HCT116 (cell line): ENCODE data around the gene CRY2. TPM values are rescaled to one million over a fixed set of nuclear protein-coding genes. Genes with fewer than 3 reads are reported as not detected.

Experiments used
- ATAC-seq: fragments of 200-7000 bp; cut with Tn5 transposase; 2 replicates; pipeline ENCODE4 v1.9.1; 2020; ENCODE audit warnings: mild to moderate bottlenecking, moderate library complexity
- BruUV-seq: library from RNA; stranded (reverse); fragments of 400-500 nt; replicated peaks from 2 replicates; lab custom pipeline; 2021; lab: Mats Ljungman, UMichigan
- CTCF ChIA-PET: fragments of 300-600 bp; sonication (Branson Sonifier 250); formaldehyde crosslinking; loops from one replicate; lab custom pipeline; 2021; ENCODE audit warnings: antibody characterized with exemption; lab: Charles Lee
- POLR2A ChIA-PET: fragments of 300-600, 350-600 bp; sonication (Branson Sonifier 250); formaldehyde crosslinking; loops from one replicate; lab custom pipeline; 2021; ENCODE audit warnings: antibody characterized with exemption; lab: Charles Lee
- RAD21 ChIA-PET, 2 experiments: fragments of 300-600 bp; sonication (Branson Sonifier 250); formaldehyde crosslinking; loops; one replicate each; lab custom pipeline; 2023; ENCODE audit warnings: low total read pairs in 2 of 2; ENCODE audit not compliant: uncharacterized antibody in 2 of 2, unreplicated experiment in 2 of 2, low non-redundant PET in 1 of 2; lab: Charles Lee
- DNase-seq: peaks from one replicate; pipeline ENCODE4 v3.0.0-alpha.2; 2010; ENCODE audit warnings: low read depth, low spot score
- H2AFZ ChIP-seq: fragments of 200-600 bp; shearing (Covaris generic), sonication (generic); 2 replicates; pipeline ENCODE4 v1.6.1; 2017; ENCODE audit warnings: low read depth, mixed run types, mixed read lengths, antibody characterized with exemption, low read length; ENCODE audit not compliant: poor library complexity, severe bottlenecking
- H3K27ac ChIP-seq: 2 replicates; pipeline ENCODE4 v1.5.1; 2012; ENCODE audit warnings: low read depth, low read length
- H3K27me3 ChIP-seq: fragments of 200-600 bp; sonication (generic); 2 replicates; pipeline ENCODE4 v1.6.1; 2016; ENCODE audit warnings: mixed run types, low read length, mixed read lengths; ENCODE audit not compliant: insufficient read depth
- H3K36me3 ChIP-seq, 2 experiments: fragments of 200-500 bp in 1 of 2; fragments of 200-600 bp in 1 of 2; sonication (Bioruptor generic) in 1 of 2; sonication (generic) in 1 of 2; 2 replicates each; pipeline versions ENCODE4 v1.5.1 to v1.6.1; 2014 to 2016; ENCODE audit warnings: low read length in 2 of 2, inconsistent platforms in 1 of 2, mixed read lengths in 1 of 2, mixed run types in 1 of 2; ENCODE audit not compliant: insufficient read depth in 2 of 2, control insufficient read depth in 1 of 2
- H3K4me1 ChIP-seq, 2 experiments: fragments of 200-600 bp in 1 of 2; sonication (generic) in 1 of 2; 2 replicates each; pipeline versions ENCODE4 v1.5.1 to v1.6.1; 2012 to 2017; ENCODE audit warnings: low read length in 2 of 2, inconsistent platforms in 1 of 2, mild to moderate bottlenecking in 1 of 2, mixed read lengths in 1 of 2, mixed run types in 1 of 2, moderate library complexity in 1 of 2; ENCODE audit not compliant: insufficient read depth in 2 of 2, control insufficient read depth in 1 of 2
- H3K4me2 ChIP-seq: fragments of 200-600 bp; sonication (generic); 2 replicates; pipeline ENCODE4 v1.6.1; 2017; ENCODE audit warnings: mixed run types, low read length, mixed read lengths
- H3K4me3 ChIP-seq, 2 experiments: fragments of 200-600 bp in 1 of 2; sonication (generic) in 1 of 2; replicated peaks in 1 of 2; 2 replicates each; pipeline ENCODE4 v1.5.1; 2011 to 2016; ENCODE audit warnings: low read length in 2 of 2, control low read depth in 1 of 2, low read depth in 1 of 2, mild to moderate bottlenecking in 1 of 2, mixed read lengths in 1 of 2, mixed run types in 1 of 2
- H3K79me2 ChIP-seq: fragments of 200-600 bp; sonication (generic); 2 replicates; pipeline ENCODE4 v1.6.1; 2017; ENCODE audit warnings: mild to moderate bottlenecking, mixed run types, low read length, moderate library complexity, mixed read lengths; ENCODE audit not compliant: insufficient read depth
- H3K9ac ChIP-seq: fragments of 200-600 bp; sonication (generic); 2 replicates; pipeline ENCODE4 v1.6.1; 2016; ENCODE audit warnings: low read length, mixed read lengths
- H3K9me2 ChIP-seq: fragments of 200-600 bp; sonication (generic), shearing (Covaris generic); 2 replicates; pipeline ENCODE4 v1.6.1; 2017; ENCODE audit warnings: mixed run types, mild to moderate bottlenecking, moderate library complexity; ENCODE audit not compliant: insufficient read depth
- H3K9me3 ChIP-seq, 2 experiments: fragments of 200-500 bp in 1 of 2; fragments of 200-600 bp in 1 of 2; sonication (Bioruptor generic) in 1 of 2; sonication (generic) in 1 of 2; 2 replicates each; pipeline ENCODE4 v1.6.1; 2014 to 2017; ENCODE audit warnings: low read length in 2 of 2, mixed read lengths in 2 of 2, inconsistent platforms in 1 of 2, low read depth in 1 of 2, mild to moderate bottlenecking in 1 of 2, mixed run types in 1 of 2, moderate library complexity in 1 of 2; ENCODE audit not compliant: control insufficient read depth in 1 of 2, insufficient read depth in 1 of 2
- H4K20me1 ChIP-seq: fragments of 200-600 bp; sonication (generic), shearing (Covaris generic); 2 replicates; pipeline ENCODE4 v1.6.1; 2017; ENCODE audit warnings: mixed run types, mild to moderate bottlenecking, moderate library complexity; ENCODE audit not compliant: insufficient read depth
- CBX3 ChIP-seq: IDR thresholded peaks from 2 replicates; pipeline ENCODE4 v1.6.1; 2012; ENCODE audit warnings: low read depth
- CEBPB ChIP-seq: IDR thresholded peaks from 2 replicates; pipeline ENCODE4 v1.6.1; 2012; ENCODE audit warnings: low read depth
- EGR1 ChIP-seq: IDR thresholded peaks from 2 replicates; pipeline ENCODE4 v1.6.1; 2012; ENCODE audit warnings: low read depth
- EZH2phosphoT487 ChIP-seq: fragments of 200-600 bp; IDR thresholded peaks from 2 replicates; pipeline ENCODE4 v1.6.1; 2018; ENCODE audit warnings: antibody characterized with exemption, borderline replicate concordance
- FOSL1 ChIP-seq: IDR thresholded peaks from 2 replicates; pipeline ENCODE4 v1.6.1; 2012; ENCODE audit warnings: low read depth
- JUND ChIP-seq: IDR thresholded peaks from 2 replicates; pipeline ENCODE4 v1.6.1; 2012
- POLR2A ChIP-seq: IDR thresholded peaks from 2 replicates; pipeline ENCODE4 v1.7.0; 2011; ENCODE audit warnings: borderline replicate concordance; ENCODE audit not compliant: insufficient read depth, insufficient read length; ENCODE audit errors: extremely low read depth
- POLR2AphosphoS5 ChIP-seq: IDR thresholded peaks from 2 replicates; pipeline ENCODE4 v1.6.1; 2011; ENCODE audit warnings: mild to moderate bottlenecking, low read depth, low read length, moderate library complexity
- RAD21 ChIP-seq: IDR thresholded peaks from 2 replicates; pipeline ENCODE4 v1.6.1; 2012; ENCODE audit warnings: low read depth, mild to moderate bottlenecking
- SIN3A ChIP-seq: IDR thresholded peaks from 2 replicates; pipeline ENCODE4 v1.6.1; 2012; ENCODE audit warnings: low read depth
- SRF ChIP-seq: IDR thresholded peaks from 2 replicates; pipeline ENCODE4 v1.6.1; 2012; ENCODE audit warnings: low read depth
- TCF7L2 ChIP-seq: IDR thresholded peaks from 2 replicates; pipeline ENCODE4 v1.7.0; 2011; ENCODE audit warnings: borderline replicate concordance, inconsistent platforms; ENCODE audit not compliant: insufficient read depth, insufficient read length; ENCODE audit errors: extremely low read depth
- YY1 ChIP-seq: IDR thresholded peaks from 2 replicates; pipeline ENCODE4 v1.6.1; 2011; ENCODE audit warnings: low read length, low read depth, moderate library complexity, mild to moderate bottlenecking; ENCODE audit not compliant: insufficient replicate concordance; ENCODE audit errors: extremely low read depth
- ZFX ChIP-seq: fragments of 450-650 bp; IDR thresholded peaks from 2 replicates; pipeline ENCODE4 v1.6.1; 2017
- ZNF274 ChIP-seq: fragments of 200-500 bp; sonication (Bioruptor generic); IDR thresholded peaks from 2 replicates; pipeline ENCODE4 v1.6.1; 2014; ENCODE audit warnings: mild to moderate bottlenecking, low read depth, low read length, inconsistent platforms
- intact Hi-C: fragments of 100-400 bp; cut with micrococcal nuclease; formaldehyde crosslinking; loops from 2 replicates; pipeline ENCODE4 v1.10.0; 2022
- total RNA-seq: library from RNA; stranded (reverse); gene quantifications from one replicate; pipeline ENCODE4 v1.2.1, GENCODE V29; 2021; ENCODE audit not compliant: unreplicated experiment
- TF ChIP-seq, protein P1 (sequence below): IDR thresholded peaks from 2 replicates; pipeline ENCODE4 v1.6.1; 2012
- TF ChIP-seq, protein P2 (sequence below): IDR thresholded peaks from 2 replicates; pipeline ENCODE4 v1.6.1; 2012; ENCODE audit warnings: low read depth
- TF ChIP-seq, protein P3 (sequence below), 3 experiments: fragments of 200-600 bp in 1 of 3; sonication (generic) in 1 of 3; IDR thresholded peaks in 2 of 3; conservative IDR thresholded peaks in 1 of 3; 2 replicates each; pipeline ENCODE4 v1.5.1; 2012 to 2017; ENCODE audit warnings: low read depth in 2 of 3, low read length in 2 of 3, antibody characterized with exemption in 1 of 3, borderline replicate concordance in 1 of 3, control low read depth in 1 of 3, mild to moderate bottlenecking in 1 of 3, mixed read lengths in 1 of 3, mixed run types in 1 of 3, moderate library complexity in 1 of 3; ENCODE audit not compliant: insufficient read depth in 1 of 3

Gene CRY2
- total RNA-seq, 1 experiment from 2014 or later, result 18.0 TPM

DNA sequence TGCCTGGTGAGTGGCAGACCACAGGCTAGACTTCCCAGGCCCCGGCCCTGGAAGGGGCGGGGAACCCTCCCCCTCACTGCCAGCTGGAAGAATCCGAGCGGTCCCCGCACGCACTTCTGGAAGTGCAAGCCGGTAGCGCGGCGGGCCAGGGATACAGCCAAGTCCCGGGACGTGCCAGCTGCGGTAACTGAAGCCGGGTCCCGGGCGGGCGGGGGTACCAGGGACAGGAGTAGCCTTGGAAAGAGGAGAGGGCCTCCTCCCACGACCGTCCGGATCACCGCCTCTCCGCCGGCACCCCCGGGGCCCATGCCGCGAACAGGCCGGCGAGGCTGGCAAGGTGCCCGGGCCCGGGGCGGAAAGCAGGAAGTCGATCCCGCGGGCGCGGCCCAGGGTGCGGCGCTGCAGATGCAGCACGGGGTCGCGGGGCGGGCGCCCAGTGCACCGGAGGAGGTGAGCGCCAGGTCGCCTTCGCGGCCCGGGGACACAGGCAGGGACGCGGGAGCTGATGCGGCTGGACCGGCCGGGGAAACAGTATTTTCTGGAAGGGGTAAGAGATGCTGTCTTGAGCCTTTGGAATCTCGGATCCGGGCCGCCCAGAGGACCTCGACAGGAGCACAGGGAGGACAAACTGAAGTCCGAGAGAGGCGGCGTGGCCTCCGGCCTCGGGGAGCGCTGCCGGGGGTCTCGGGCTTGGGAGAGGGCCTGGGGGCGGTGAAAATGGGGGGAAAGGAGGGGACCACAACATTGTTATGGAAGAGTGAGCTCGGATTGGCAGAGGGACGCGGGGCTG lies 43.1 kb upstream of the CRY2 start (continued):
- TF ChIP-seq POLR2A, result peak; percentile 7
- peak; percentile 79 for TF ChIP-seq POLR2AphosphoS5
- TF ChIP-seq RAD21, result no peak
- no peak for TF ChIP-seq EZH2phosphoT487

DNA sequence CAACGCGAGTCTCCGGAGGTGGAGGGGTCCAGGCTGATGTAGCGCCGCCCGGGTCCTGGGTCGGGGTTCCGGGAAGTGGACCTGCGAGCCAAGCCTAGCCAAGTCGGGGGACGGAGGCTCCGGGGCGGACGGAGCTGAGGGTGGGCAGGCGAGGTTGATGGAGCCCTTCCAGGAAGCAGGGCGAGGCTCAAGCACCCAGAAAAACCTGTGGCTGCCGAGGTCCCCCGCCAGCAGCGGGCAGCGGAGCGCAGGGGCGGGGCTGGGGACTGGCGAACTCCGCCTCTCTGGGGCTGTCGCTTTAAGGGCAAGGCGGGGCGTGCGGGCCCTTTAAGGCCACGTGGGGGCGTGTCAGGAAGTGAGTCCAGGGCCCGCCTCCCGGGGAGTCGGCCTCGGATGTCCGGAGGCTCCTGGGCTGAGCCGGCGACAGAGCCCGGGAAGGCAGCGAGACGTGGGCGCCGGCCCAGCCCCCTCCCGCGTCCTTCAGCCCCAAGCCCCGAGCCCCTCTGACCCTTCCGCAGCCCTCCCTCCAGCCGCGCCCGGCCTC lies 42.4 kb upstream of the CRY2 start, which contains the start of gene SLC35C1:
SLC35C1 (plus strand) TSS at position 389 of the 544 bp plus-strand sequence. CDS start 653 bp downstream, outside the sequence.
- CTCF ChIA-PET, result no interaction called here
- intact Hi-C loops, result no loop called here
- peak within 1 kb of the TSS; percentile 85 to 86 for H3K4me3 ChIP-seq
- peaks cover 18 to 35% of the 10 kb centered on the region in 2 experiments for H3K4me1 ChIP-seq
- BruUV-seq, result no TSS peak
- H3K9ac ChIP-seq, result peak within 1 kb of the TSS; percentile 78
- H4K20me1 ChIP-seq, result no peaks in the 10 kb centered on the region
- H3K27me3 ChIP-seq, result no peaks in the 10 kb centered on the region
- DNase-seq (peak; percentile 86), ATAC-seq (peak; percentile 89)
- POLR2A ChIA-PET, result interaction anchor here (1.4 to 1.5 kb wide), 2 partner anchors 12 to 38 kb away, joined by 3 read pairs; no protein-coding TSS in a partner anchor
- H2AFZ ChIP-seq, result peak within 1 kb of the TSS; percentile 77
- no peaks in the 10 kb centered on the region; a peak in 1 of 4 replicates for H3K36me3 ChIP-seq
- H3K4me2 ChIP-seq, result peak within 1 kb of the TSS; percentile 91
- H3K9me2 ChIP-seq, result no peaks in the 10 kb centered on the region; the same call in 1 of the 2 replicates
- H3K79me2 ChIP-seq, result peaks cover 28% of the 10 kb centered on the region
- H3K27ac ChIP-seq, result peak within 1 kb of the TSS; percentile 87
- RAD21 ChIA-PET, result no interaction called here
- no peaks in the 10 kb centered on the region for H3K9me3 ChIP-seq
- TF ChIP-seq, protein P1, sequence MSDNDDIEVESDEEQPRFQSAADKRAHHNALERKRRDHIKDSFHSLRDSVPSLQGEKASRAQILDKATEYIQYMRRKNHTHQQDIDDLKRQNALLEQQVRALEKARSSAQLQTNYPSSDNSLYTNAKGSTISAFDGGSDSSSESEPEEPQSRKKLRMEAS, result peak; percentile 89
- TF ChIP-seq, protein P2, sequence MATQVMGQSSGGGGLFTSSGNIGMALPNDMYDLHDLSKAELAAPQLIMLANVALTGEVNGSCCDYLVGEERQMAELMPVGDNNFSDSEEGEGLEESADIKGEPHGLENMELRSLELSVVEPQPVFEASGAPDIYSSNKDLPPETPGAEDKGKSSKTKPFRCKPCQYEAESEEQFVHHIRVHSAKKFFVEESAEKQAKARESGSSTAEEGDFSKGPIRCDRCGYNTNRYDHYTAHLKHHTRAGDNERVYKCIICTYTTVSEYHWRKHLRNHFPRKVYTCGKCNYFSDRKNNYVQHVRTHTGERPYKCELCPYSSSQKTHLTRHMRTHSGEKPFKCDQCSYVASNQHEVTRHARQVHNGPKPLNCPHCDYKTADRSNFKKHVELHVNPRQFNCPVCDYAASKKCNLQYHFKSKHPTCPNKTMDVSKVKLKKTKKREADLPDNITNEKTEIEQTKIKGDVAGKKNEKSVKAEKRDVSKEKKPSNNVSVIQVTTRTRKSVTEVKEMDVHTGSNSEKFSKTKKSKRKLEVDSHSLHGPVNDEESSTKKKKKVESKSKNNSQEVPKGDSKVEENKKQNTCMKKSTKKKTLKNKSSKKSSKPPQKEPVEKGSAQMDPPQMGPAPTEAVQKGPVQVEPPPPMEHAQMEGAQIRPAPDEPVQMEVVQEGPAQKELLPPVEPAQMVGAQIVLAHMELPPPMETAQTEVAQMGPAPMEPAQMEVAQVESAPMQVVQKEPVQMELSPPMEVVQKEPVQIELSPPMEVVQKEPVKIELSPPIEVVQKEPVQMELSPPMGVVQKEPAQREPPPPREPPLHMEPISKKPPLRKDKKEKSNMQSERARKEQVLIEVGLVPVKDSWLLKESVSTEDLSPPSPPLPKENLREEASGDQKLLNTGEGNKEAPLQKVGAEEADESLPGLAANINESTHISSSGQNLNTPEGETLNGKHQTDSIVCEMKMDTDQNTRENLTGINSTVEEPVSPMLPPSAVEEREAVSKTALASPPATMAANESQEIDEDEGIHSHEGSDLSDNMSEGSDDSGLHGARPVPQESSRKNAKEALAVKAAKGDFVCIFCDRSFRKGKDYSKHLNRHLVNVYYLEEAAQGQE, result no peak
- TF ChIP-seq FOSL1 (no peak), SRF (peak; percentile 75; the same call in 1 of the 2 replicates), EZH2phosphoT487 (no peak), ZFX (no peak), YY1 (no peak), JUND (no peak), EGR1 (peak; percentile 41; the same call in 1 of the 2 replicates), POLR2A (peak; percentile 60), CEBPB (no peak), SIN3A (peak; percentile 89), TCF7L2 (peak; percentile 77), ZNF274 (no peak), RAD21 (no peak), CBX3 (no peak)
- TF ChIP-seq, protein P3, sequence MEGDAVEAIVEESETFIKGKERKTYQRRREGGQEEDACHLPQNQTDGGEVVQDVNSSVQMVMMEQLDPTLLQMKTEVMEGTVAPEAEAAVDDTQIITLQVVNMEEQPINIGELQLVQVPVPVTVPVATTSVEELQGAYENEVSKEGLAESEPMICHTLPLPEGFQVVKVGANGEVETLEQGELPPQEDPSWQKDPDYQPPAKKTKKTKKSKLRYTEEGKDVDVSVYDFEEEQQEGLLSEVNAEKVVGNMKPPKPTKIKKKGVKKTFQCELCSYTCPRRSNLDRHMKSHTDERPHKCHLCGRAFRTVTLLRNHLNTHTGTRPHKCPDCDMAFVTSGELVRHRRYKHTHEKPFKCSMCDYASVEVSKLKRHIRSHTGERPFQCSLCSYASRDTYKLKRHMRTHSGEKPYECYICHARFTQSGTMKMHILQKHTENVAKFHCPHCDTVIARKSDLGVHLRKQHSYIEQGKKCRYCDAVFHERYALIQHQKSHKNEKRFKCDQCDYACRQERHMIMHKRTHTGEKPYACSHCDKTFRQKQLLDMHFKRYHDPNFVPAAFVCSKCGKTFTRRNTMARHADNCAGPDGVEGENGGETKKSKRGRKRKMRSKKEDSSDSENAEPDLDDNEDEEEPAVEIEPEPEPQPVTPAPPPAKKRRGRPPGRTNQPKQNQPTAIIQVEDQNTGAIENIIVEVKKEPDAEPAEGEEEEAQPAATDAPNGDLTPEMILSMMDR (IDR thresholded peaks at IDR 0.05 in 2 of 3, conservative IDR thresholded peaks at IDR 0.05 in 1 of 3; ENCODE audit: borderline replicate concordance in 1 of 3, insufficient read depth in 1 of 3, low read depth in 2 of 3, low read length in 2 of 3), result no peak
